AG10803 (cell line): ENCODE data around the gene MZB1.

Experiments
- DNase-seq: peaks from one replicate; pipeline ENCODE4 v3.0.0; 2010; ENCODE audit warnings: low read depth
- H3K4me3 ChIP-seq: 2 replicates; pipeline ENCODE4 v1.5.1; 2011; ENCODE audit warnings: mild to moderate bottlenecking, low read length, control low read depth
- TF ChIP-seq, protein P1 (sequence below): conservative IDR thresholded peaks from 2 replicates; pipeline ENCODE4 v1.5.1; 2011; ENCODE audit warnings: mild to moderate bottlenecking, low read length, control low read depth, inconsistent platforms

MZB1 gene

GRCh38 chr5:139426203-139426885 is 36.6 kb upstream of the MZB1 start:
- DNase-seq = peak; percentile 85
- TF ChIP-seq, protein P1, sequence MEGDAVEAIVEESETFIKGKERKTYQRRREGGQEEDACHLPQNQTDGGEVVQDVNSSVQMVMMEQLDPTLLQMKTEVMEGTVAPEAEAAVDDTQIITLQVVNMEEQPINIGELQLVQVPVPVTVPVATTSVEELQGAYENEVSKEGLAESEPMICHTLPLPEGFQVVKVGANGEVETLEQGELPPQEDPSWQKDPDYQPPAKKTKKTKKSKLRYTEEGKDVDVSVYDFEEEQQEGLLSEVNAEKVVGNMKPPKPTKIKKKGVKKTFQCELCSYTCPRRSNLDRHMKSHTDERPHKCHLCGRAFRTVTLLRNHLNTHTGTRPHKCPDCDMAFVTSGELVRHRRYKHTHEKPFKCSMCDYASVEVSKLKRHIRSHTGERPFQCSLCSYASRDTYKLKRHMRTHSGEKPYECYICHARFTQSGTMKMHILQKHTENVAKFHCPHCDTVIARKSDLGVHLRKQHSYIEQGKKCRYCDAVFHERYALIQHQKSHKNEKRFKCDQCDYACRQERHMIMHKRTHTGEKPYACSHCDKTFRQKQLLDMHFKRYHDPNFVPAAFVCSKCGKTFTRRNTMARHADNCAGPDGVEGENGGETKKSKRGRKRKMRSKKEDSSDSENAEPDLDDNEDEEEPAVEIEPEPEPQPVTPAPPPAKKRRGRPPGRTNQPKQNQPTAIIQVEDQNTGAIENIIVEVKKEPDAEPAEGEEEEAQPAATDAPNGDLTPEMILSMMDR = no peak
- H3K4me3 ChIP-seq = no peak overlapping the region

GRCh38 chr5:139425497-139425896 is 35.8 kb upstream of the MZB1 start:
- no peak for DNase-seq
- no peak overlapping the region for H3K4me3 ChIP-seq
- TF ChIP-seq, protein P1 = no peak

- TF ChIP-seq, protein P1 = peak; percentile 98
- no peak overlapping the region for H3K4me3 ChIP-seq
- DNase-seq = peak; percentile 76
These were observed 32.7 kb upstream of the MZB1 start for GRCh38 chr5:139422307-139422893.

GRCh38 chr5:139419226-139420192 is 29.8 kb upstream of the MZB1 start:
- TF ChIP-seq, protein P1 = no peak
- no peak for DNase-seq
- no peak overlapping the region for H3K4me3 ChIP-seq

DNA sequence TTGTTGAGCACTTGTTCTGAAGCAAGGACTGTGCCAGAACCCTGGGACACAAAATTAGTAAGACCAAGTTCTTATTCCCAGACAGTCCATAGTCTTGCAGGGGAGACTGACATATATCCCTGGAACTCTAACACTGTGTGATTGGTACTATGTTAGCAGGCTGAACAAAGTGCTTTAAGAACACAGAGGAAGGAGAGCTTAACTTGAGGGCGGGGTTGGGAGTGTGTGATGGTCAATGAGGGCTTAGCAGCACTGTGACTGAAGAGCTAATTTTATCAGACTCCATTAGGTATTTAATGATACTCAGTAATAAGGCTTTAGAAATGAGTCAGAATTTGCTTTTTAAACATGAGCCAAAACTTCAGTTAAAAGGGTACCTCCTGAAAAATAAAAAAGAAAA is 29.1 kb upstream of the MZB1 start:
- TF ChIP-seq, protein P1 = no peak
- no peak for DNase-seq
- no peak overlapping the region for H3K4me3 ChIP-seq

DNA sequence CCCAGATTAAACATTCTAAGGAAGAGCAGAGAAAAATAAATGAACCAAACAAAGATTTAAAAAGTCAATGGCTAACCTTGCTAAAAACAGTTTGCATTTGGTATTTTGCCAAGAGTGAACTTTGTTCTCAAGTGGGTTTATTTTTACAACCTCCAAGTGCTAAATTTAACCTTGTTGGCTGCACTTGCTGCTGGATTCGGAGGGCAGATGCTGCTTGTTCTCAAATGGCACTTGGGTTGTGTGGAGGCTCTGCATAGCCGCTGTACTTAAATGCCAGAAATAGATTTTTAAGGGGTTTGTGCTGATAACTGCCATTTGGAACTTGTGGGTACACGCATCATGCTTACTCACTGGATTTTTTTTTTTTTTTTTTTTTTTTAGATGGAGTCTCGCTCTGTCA is 27.5 kb upstream of the MZB1 start:
- H3K4me3 ChIP-seq = no peak overlapping the region
- DNase-seq = no peak
- TF ChIP-seq, protein P1 = no peak
